Fibroblast of pulmonary artery (primary cell): Measurements from ENCODE around the gene ATAD3C.

ENCODE experiments used
- DNase-seq: peaks from one replicate; pipeline ENCODE4 v3.0.0-alpha.2; 2010; ENCODE audit warnings: low read depth
- H3K4me3 ChIP-seq: replicated peaks from 2 replicates; pipeline ENCODE4 v1.5.1; 2011; ENCODE audit warnings: low read depth, mild to moderate bottlenecking, control low read depth, low read length, moderate library complexity
- TF ChIP-seq, protein P1 (sequence below): IDR thresholded peaks from 2 replicates; pipeline ENCODE4 v1.5.1; 2011; ENCODE audit warnings: mild to moderate bottlenecking, control low read depth, low read length, inconsistent platforms; ENCODE audit errors: missing control alignments

The ATAD3C gene

GRCh38 chr1:1437904-1438376, 11.5 kb upstream of the ATAD3C start:
- H3K4me3 ChIP-seq: no peak overlapping the region
- TF ChIP-seq, protein P1, sequence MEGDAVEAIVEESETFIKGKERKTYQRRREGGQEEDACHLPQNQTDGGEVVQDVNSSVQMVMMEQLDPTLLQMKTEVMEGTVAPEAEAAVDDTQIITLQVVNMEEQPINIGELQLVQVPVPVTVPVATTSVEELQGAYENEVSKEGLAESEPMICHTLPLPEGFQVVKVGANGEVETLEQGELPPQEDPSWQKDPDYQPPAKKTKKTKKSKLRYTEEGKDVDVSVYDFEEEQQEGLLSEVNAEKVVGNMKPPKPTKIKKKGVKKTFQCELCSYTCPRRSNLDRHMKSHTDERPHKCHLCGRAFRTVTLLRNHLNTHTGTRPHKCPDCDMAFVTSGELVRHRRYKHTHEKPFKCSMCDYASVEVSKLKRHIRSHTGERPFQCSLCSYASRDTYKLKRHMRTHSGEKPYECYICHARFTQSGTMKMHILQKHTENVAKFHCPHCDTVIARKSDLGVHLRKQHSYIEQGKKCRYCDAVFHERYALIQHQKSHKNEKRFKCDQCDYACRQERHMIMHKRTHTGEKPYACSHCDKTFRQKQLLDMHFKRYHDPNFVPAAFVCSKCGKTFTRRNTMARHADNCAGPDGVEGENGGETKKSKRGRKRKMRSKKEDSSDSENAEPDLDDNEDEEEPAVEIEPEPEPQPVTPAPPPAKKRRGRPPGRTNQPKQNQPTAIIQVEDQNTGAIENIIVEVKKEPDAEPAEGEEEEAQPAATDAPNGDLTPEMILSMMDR: no peak
- no peak for DNase-seq

- DNase-seq: no peak
- H3K4me3 ChIP-seq: no peak overlapping the region
- TF ChIP-seq, protein P1: no peak
Observed at GRCh38 chr1:1438531-1439381, 10.7 kb upstream of the ATAD3C start.

DNA sequence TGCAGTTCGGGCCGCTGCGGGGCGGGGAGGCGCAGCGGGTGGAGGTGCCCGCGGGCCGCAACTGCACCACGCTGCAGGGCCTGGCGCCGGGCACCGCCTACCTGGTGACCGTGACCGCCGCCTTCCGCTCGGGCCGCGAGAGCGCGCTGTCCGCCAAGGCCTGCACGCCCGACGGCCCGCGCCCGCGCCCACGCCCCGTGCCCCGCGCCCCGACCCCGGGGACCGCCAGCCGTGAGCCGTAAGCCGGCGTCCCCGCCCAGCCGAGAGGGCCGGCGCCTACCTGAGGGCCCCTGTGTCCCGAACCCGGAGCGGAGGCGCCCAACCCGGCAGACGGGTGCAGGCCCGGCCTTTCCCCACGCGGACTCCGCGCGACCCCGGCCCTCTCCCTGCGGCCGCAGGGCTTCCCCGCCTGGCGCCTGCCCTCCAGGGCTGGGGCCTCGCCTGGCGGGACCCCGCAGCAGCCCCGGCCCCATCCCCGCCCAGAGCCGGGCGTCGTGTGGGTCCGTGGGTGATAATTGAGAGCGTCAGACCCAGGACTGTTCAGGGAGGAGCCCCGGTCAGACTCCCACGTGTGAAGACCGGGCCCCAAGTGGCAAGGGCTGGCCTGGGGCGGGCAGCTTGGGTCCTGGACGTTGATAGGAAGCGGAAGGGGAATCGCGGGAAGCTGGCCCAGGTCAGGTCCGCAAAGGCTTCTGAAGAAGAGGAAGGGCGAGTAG, 9.8 kb upstream of the ATAD3C start:
- no peak for DNase-seq
- no peak overlapping the region for H3K4me3 ChIP-seq
- TF ChIP-seq, protein P1: no peak

DNA sequence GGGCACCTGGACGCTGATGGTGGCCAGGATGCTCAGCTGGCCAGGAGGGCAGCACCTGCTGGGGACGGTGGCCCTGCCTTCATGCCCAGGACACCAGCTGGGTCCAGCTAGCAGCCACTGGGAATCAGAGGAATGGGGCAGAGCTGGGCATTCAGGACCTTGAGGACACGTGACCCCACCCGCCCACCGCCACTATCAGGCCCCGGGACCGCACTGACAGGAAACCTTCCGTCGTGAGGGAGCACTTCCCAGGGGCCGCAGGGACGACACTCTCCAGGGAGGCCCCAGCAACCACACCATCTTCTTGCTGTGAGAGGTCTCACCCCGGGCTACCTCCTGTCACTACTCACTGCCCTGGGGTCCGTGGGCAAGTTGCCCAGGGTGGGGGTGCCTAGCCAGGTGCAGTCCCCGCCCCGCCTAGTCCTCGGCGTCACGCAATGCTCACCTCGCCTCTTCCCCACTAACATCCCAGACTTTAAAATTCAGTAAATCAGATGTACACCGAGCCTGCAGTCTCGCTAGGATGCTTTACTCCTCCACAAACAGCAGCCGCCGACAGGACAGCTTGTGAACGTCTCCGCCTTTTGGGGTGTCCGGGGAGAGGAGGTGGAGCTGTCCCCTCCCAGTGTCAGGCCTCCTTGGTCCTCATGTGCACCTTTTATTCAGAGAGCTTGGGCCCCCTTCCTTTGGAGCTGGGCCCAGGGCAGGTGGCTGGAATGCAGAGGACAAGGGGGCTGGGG, 9.1 kb upstream of the ATAD3C start:
- TF ChIP-seq, protein P1: no peak
- no peak for DNase-seq
- H3K4me3 ChIP-seq: no peak overlapping the region

DNA sequence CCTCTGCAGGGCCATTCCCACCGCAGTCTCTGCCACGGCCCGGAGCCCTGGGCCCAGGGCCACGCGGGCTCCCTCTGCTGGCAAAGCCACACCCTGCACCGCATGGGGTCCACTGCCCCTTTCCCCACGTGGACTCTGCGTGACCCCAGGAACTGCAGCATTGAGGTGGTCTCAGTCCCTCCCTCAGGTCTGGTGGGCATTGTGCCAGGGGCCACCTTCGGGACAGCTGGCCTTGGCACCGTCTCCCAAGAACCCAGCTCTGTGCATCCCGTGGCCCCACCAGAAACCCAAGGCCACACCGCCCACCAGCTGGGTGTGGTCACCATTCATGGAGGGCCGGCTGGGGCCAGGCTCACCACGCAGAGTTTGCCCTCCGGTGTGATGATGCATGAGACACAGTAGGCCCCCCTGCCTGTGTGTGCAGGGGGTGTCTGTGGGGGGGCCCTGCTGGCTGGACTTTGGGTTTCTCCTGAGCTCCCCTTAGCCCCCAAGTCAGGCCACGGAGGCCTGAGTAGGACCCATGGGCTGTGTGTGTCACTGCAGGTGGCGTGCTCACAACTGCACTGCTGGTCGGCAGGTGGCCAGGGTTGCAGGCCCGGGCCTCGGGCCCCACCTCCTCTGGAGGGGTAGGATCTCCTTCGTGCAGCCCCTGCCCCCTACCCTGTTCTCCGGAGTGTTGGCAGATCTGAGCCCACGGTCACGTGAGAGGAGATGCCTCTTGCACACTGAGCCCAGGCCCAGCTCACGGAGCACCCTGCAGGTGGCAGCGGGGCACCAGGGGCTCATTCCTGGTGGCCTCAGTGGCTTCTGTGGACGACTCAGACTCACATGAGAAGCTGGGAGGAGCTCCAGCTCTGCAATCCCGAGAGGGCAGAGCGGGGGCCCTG, 8.2 kb upstream of the ATAD3C start:
- DNase-seq: peak; percentile 45
- TF ChIP-seq, protein P1: peak; percentile 84
- no peak overlapping the region for H3K4me3 ChIP-seq
